Testis (tissue), 3 donors: Measurements from ENCODE around the gene CBLB. TPM values are rescaled to one million over a fixed set of nuclear protein-coding genes. Genes with fewer than 3 reads are reported as not detected.

ENCODE experiments used
- DNase-seq: peaks from one replicate; pipeline ENCODE4 v3.0.0-alpha.2; 2019
- H3K27ac ChIP-seq, 2 donors: fragments of 200-600 bp; sonication (generic); one replicate each; pipeline ENCODE4 v1.5.1; 2019
- H3K27me3 ChIP-seq: fragments of 200-600 bp; sonication (generic); one replicate; pipeline ENCODE4 v1.5.1; 2019
- H3K36me3 ChIP-seq: fragments of 200-600 bp; sonication (generic); one replicate; pipeline ENCODE4 v1.5.1; 2017; ENCODE audit warnings: low read depth; ENCODE audit errors: missing control alignments
- H3K4me1 ChIP-seq: fragments of 200-600 bp; sonication (generic); one replicate; pipeline ENCODE4 v1.5.1; 2019
- H3K4me3 ChIP-seq, 2 donors: fragments of 200-600 bp; sonication (generic); one replicate each; pipeline ENCODE4 v1.5.1; 2017 to 2019
- H3K9me3 ChIP-seq: fragments of 200-600 bp; sonication (generic); one replicate; pipeline ENCODE4 v1.5.1; 2017
- POLR2A ChIP-seq: fragments of 450-650 bp; IDR thresholded peaks from one replicate; pipeline ENCODE4 v1.6.1; 2017; ENCODE audit warnings: antibody characterized with exemption, mild to moderate bottlenecking, moderate library complexity
- WGBS, 2 donors: methylation state at CpG; one replicate each; pipeline ENCODE4 v1.1.5; 2018; 5-methylcytosine and 5-hydroxymethylcytosine counted together
- intact Hi-C: fragments of 100-400 bp; cut with DNase I; formaldehyde crosslinking; loops from one replicate; pipeline ENCODE4 v1.15.1; 2023; ENCODE audit warnings: low total_unique reads
- polyA plus RNA-seq: library from polyadenylated mRNA; stranded (reverse); fragments of 350-450 nt; fragmentation: Illumina TruSeq; extraction: RNeasy Lipid Tissue Mini Kit (QIAGEN cat#74804); gene quantifications from one replicate; pipeline ENCODE4 v1.2.3, GENCODE V29; 2014; ENCODE audit warnings: low read depth, low replicate concordance; ENCODE audit not compliant: insufficient read depth
- total RNA-seq, 2 donors: library from RNA; depleted of rRNA; stranded (reverse); fragments of >200 nt; gene quantifications; one replicate each; pipeline ENCODE4 v1.2.3, GENCODE V29; 2016
- TF ChIP-seq, protein P1 (sequence below), 3 experiments: fragments of 450-650 bp in 2 of 3; fragments of 200-600 bp in 1 of 3; sonication (generic) in 1 of 3; IDR thresholded peaks; one replicate each; pipeline ENCODE4 v1.5.1; 2016 to 2019; ENCODE audit warnings: antibody characterized with exemption in 3 of 3, mild to moderate bottlenecking in 2 of 3, moderate library complexity in 1 of 3

The CBLB gene
- total and polyA plus RNA-seq, 3 donors from 2014 or later: 33.0 to 73.6 (median 65.9) TPM

DNA sequence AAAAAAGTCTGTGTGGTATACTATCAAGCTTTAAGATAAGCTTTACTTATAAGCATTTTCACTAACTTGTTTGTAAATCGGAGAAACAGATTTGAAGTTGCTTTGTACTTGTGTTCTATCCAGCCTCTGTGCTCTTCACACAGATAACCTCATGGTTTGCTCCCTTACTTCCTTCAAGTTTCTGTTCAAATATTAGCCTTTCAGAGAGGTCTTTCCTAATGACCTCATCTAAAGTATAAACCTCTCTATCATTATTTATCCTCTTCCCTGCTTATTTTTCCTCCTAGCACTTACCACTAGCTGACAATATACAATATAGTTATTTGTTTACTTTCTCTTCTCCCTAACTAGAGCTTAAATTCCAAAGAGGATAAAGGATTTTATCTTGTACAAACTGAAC, 180.0 kb downstream of the CBLB start:
- intact Hi-C loops: no loop called here
- TF ChIP-seq, protein P1, sequence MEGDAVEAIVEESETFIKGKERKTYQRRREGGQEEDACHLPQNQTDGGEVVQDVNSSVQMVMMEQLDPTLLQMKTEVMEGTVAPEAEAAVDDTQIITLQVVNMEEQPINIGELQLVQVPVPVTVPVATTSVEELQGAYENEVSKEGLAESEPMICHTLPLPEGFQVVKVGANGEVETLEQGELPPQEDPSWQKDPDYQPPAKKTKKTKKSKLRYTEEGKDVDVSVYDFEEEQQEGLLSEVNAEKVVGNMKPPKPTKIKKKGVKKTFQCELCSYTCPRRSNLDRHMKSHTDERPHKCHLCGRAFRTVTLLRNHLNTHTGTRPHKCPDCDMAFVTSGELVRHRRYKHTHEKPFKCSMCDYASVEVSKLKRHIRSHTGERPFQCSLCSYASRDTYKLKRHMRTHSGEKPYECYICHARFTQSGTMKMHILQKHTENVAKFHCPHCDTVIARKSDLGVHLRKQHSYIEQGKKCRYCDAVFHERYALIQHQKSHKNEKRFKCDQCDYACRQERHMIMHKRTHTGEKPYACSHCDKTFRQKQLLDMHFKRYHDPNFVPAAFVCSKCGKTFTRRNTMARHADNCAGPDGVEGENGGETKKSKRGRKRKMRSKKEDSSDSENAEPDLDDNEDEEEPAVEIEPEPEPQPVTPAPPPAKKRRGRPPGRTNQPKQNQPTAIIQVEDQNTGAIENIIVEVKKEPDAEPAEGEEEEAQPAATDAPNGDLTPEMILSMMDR (IDR thresholded peaks at IDR 0.05): no peak
- TF ChIP-seq POLR2A: no peak
- Histone ChIP-seq H3K27ac (peak overlapping the region in 1 of 2 donors; percentile 7), H3K27me3 (no peaks in the 10 kb centered on the region), H3K4me1 (peaks cover 6% of the 10 kb centered on the region), H3K36me3 (no peaks in the 10 kb centered on the region), H3K4me3 (no peak overlapping the region), H3K9me3 (no peaks in the 10 kb centered on the region)
- no peak for DNase-seq
- WGBS, 2 donors: 42 to 63% methylated on average over 1 of the region's 1 CpG

DNA sequence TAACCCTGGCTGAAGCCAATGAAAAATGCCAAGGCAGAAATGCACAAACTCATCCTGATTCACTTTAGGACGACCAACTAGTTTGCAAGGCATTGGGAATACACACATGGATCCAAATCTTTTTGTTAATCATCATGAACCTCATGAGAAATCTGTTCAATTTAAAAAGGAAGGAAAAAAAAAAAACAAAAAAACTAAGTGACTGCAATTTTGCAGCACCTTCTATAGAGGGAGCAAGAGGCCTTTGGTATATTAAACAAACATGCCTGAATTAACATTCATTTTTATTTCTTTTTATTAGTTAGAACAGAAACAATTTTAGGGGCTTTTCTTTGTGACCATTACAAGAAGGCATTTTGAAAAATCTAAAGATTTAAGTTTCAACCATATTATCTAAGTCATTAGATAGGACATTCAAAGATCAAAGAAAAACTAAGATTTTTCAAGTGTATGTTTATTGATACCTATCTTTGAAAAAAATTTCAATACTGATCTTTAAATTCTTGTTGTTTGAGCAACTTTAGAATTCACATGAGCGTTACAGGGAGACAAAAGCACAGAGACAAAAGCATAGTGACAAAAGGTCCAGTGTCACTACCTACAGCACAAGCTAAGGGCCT, 182.4 kb downstream of the CBLB start:
- TF ChIP-seq, protein P1 (IDR thresholded peaks at IDR 0.05): peak in 2 of 3 experiments; percentile 26 to 70
- TF ChIP-seq POLR2A: no peak
- H3K4me3 ChIP-seq: no peak overlapping the region
- no peaks in the 10 kb centered on the region for H3K36me3 ChIP-seq
- no peaks in the 10 kb centered on the region for H3K9me3 ChIP-seq
- intact Hi-C loops: no loop called here
- DNase-seq: no peak
- 56 to 57% methylated on average over 2 of the region's 2 CpGs for WGBS, 2 donors
- peaks cover 6% of the 10 kb centered on the region for H3K4me1 ChIP-seq
- H3K27me3 ChIP-seq: no peaks in the 10 kb centered on the region
- H3K27ac ChIP-seq: no peak overlapping the region

DNA sequence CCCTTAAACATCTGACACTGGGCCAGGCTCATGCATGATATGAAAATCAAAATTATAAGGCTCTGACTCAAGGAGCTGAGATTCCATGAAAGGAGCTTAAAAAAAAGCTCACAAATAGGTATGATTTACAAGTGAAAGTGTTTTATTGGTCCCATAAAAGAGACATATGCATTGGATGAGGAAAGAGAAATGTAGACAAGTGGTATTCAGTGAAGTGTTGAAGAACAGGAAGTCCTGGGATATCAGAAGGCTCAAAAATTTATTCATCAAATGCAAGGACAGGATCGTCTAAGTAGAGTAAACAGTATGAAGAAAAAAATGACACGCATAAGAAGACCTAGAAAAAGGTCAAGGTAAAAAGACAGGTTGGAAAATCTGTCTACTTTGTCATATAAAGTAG, 188.9 kb downstream of the CBLB start:
- Histone ChIP-seq H3K36me3 (no peaks in the 10 kb centered on the region), H3K4me3 (no peak overlapping the region), H3K9me3 (no peaks in the 10 kb centered on the region), H3K27ac (no peak overlapping the region), H3K27me3 (no peaks in the 10 kb centered on the region), H3K4me1 (no peaks in the 10 kb centered on the region)
- WGBS, 2 donors: 58 to 77% methylated on average over 2 of the region's 2 CpGs
- intact Hi-C loops: no loop called here
- DNase-seq: no peak
- TF ChIP-seq POLR2A: no peak
- TF ChIP-seq, protein P1 (IDR thresholded peaks at IDR 0.05): no peak

DNA sequence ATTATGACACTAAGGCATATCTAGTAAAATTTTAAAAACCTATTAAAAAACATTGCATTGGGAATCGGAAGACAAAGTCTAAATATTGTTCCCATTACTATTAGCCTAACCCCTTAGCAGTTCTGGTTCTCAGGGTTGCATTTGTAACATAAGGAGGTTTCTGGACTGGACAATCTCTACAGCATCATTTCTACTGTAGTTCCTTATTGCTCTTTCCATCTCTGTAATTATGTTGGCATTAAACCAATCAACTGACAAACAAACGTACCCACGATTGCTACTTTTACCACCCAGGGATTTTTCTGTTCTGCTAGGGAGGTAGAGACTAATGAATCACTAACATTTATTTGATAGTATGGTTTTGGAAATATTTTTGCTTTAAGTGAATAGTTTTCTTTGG, 190.8 kb downstream of the CBLB start:
- Histone ChIP-seq H3K4me1 (peaks cover 3% of the 10 kb centered on the region), H3K4me3 (no peak overlapping the region), H3K27me3 (no peaks in the 10 kb centered on the region), H3K36me3 (no peaks in the 10 kb centered on the region), H3K9me3 (no peaks in the 10 kb centered on the region), H3K27ac (no peak overlapping the region)
- 68 to 78% methylated on average over 3 of the region's 3 CpGs for WGBS, 2 donors
- intact Hi-C loops: no loop called here
- no peak for DNase-seq
- TF ChIP-seq, protein P1 (IDR thresholded peaks at IDR 0.05): no peak
- TF ChIP-seq POLR2A: no peak
